ENCODE measurements around the gene IL1F10. TPM values are rescaled to one million over a fixed set of nuclear protein-coding genes. Genes with fewer than 3 reads are reported as not detected.

The IL1F10 gene
- total and polyA plus RNA-seq, 2 of the 8 experiments (the other 6 are each of a cell fraction or from before 2014, with no cell fraction given), result not detected

GRCh38 chr2:113018509-113018908 lies 49.3 kb upstream of the IL1F10 start:
- TF ChIP-seq TBP (IDR thresholded peaks at IDR 0.05; ENCODE audit: low read depth, low read length) (no peak), RAD21 (IDR thresholded peaks at IDR 0.05 in 1 of 2, conservative IDR thresholded peaks at IDR 0.05 in 1 of 2; ENCODE audit: low read depth in 2 of 2, low read length in 2 of 2) (no peak), GABPA (IDR thresholded peaks at IDR 0.05; ENCODE audit: borderline replicate concordance, insufficient read depth, low read length) (no peak), GTF2F1 (IDR thresholded peaks at IDR 0.05; ENCODE audit: borderline replicate concordance, low read depth, low read length) (no peak), YY1 (IDR thresholded peaks at IDR 0.05; ENCODE audit: low read depth, low read length) (no peak), KDM5A (IDR thresholded peaks at IDR 0.05; ENCODE audit: low read length) (no peak), CEBPB (IDR thresholded peaks at IDR 0.05; ENCODE audit: low read depth, low read length) (no peak), ZNF274 (IDR thresholded peaks at IDR 0.05; ENCODE audit: borderline replicate concordance, extremely low read depth, low read length) (no peak), SUZ12 (IDR thresholded peaks at IDR 0.05; ENCODE audit: low read length) (no peak), MAFK (IDR thresholded peaks at IDR 0.05; ENCODE audit: low read depth, low read length) (no peak), BRCA1 (IDR thresholded peaks at IDR 0.05; ENCODE audit: low read depth, low read length) (no peak)
- CTCF ChIA-PET (ENCODE audit: partially characterized antibody), result no interaction called here
- H2AK5ac ChIP-seq (ENCODE audit: low read depth, low read length), result no peak overlapping the region
- peaks cover 0 to 4% of the 10 kb centered on the region in 2 experiments; a peak in 1 of 4 replicates for H3K9me3 ChIP-seq (ENCODE audit: insufficient read depth in 2 of 2, low read depth in 1 of 2, low read length in 1 of 2)
- FAIRE-seq (no peak), DNase-seq (ENCODE audit: low read depth in 1 of 2, low spot score in 2 of 2) (no peak)
- H4K5ac ChIP-seq (ENCODE audit: insufficient read length, low read depth, low read length), result no peak overlapping the region
- H4K91ac ChIP-seq (replicated peaks; ENCODE audit: insufficient read length, low read length), result no peak overlapping the region
- no peaks in the 10 kb centered on the region for H3K36me3 ChIP-seq (ENCODE audit: control insufficient read depth in 2 of 4, insufficient read depth in 4 of 4, low read length in 3 of 4)
- no peaks in the 10 kb centered on the region for H3K4me1 ChIP-seq (replicated peaks in 1 of 4; ENCODE audit: control insufficient read depth in 3 of 4, insufficient read depth in 4 of 4, low read length in 3 of 4)
- no peak overlapping the region for H3K4me3 ChIP-seq (ENCODE audit: extremely low read depth in 1 of 4, insufficient read depth in 2 of 4, low read depth in 3 of 4, low read length in 4 of 4)
- no peak overlapping the region for H3K14ac ChIP-seq (ENCODE audit: insufficient read length)
- no peak overlapping the region for H2BK120ac ChIP-seq (replicated peaks; ENCODE audit: low read depth, low read length)
- POLR2A ChIA-PET (ENCODE audit: partially characterized antibody), result no interaction called here
- WGBS, 2 experiments (ENCODE audit: extremely low coverage in 1 of 2, insufficient coverage in 1 of 2, insufficient read length in 1 of 2, insufficient replicate concordance in 2 of 2, low coverage in 1 of 2, low lambda C conversion rate in 2 of 2, missing lambda C conversion rate in 1 of 2), result 90% methylated on average over 3 of the region's 3 CpGs; no CpG with 5 or more reads in 1 of the 2 experiments
- H3K4me2 ChIP-seq (ENCODE audit: insufficient read depth in 1 of 2, low read depth in 2 of 2, low read length in 2 of 2), result no peak overlapping the region
- no peak overlapping the region for H2BK5ac ChIP-seq (ENCODE audit: low read depth, low read length)
- H3K4ac ChIP-seq (replicated peaks; ENCODE audit: insufficient read length, low read depth, low read length), result no peak overlapping the region
- no peaks in the 10 kb centered on the region for H3K27me3 ChIP-seq (replicated peaks in 1 of 4; ENCODE audit: control insufficient read depth in 3 of 4, extremely low read depth in 1 of 4, insufficient read depth in 3 of 4, low read length in 3 of 4)
- H2AFZ ChIP-seq (ENCODE audit: low read length), result no peak overlapping the region
- H3K79me2 ChIP-seq (ENCODE audit: control insufficient read depth in 1 of 2, insufficient read depth in 2 of 2, low read length in 2 of 2), result no peaks in the 10 kb centered on the region
- H3K9ac ChIP-seq (replicated peaks in 1 of 4; ENCODE audit: extremely low read depth in 1 of 4, low read depth in 3 of 4, low read length in 3 of 4), result no peak overlapping the region
- H3K23ac ChIP-seq (ENCODE audit: insufficient read length), result no peak overlapping the region
- no peak overlapping the region for H2BK12ac ChIP-seq (ENCODE audit: low read depth, low read length)
- no peaks in the 10 kb centered on the region for H3K23me2 ChIP-seq (ENCODE audit: low read depth, low read length)
- no peaks in the 10 kb centered on the region for H4K20me1 ChIP-seq (replicated peaks in 1 of 2; ENCODE audit: control insufficient read depth in 1 of 2, insufficient read depth in 2 of 2, low read length in 2 of 2)
- no peak overlapping the region for H3K56ac ChIP-seq (replicated peaks; ENCODE audit: insufficient read length, low read depth, low read length)
- H4K8ac ChIP-seq (ENCODE audit: extremely low read depth, insufficient read depth, low read length), result no peak overlapping the region
- no peak overlapping the region for H2BK20ac ChIP-seq (ENCODE audit: low read length)
- H2BK15ac ChIP-seq (ENCODE audit: low read length), result no peak overlapping the region
- H3K18ac ChIP-seq (ENCODE audit: extremely low read depth, low read length), result no peak overlapping the region
- H3K79me1 ChIP-seq (ENCODE audit: low read depth, low read length), result no peaks in the 10 kb centered on the region
- H3K27ac ChIP-seq (ENCODE audit: low read depth, low read length), result no peak overlapping the region
